ENCODE results near the gene XIRP2. TPM values are rescaled to one million over a fixed set of nuclear protein-coding genes. Genes with fewer than 3 reads are reported as not detected.

XIRP2 gene
- total and polyA plus RNA-seq, 2 of the 13 experiments (the other 11 are each of a cell fraction or from before 2014, with no cell fraction given), result 0.04 to 0.05 TPM

DNA sequence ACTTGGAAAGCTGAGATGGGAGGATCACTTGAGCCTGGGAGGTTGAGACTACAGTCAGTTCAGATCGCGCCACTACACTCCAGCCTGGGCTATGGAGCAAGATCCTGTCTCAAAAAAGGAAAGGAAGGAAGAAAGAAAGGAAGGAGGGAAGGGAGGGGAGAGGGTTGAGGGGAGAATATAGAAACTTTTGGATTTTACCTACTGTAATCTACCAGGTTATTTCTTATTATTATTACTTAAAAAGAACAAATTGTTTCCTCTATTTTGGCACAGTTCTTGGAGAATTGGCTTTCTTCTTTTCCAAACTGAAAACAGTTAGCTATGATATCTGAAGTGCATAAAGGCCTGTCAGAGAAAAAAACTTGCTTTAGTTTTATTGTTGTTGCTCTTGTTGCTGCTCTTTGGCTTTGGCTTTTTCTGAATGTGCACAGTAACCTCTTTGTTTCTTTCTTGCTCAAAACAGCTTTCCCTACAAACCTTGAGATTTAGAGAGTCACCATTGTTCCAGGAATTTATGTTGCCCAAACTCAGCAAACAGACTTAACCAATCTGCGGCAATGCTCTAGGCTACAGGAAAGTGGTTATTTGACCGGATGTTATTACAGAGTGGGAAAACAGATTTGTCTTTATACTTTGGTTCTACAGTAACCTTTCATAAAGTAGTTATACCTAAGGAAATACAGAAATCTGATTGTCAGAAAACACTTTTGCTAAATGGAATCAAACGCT, 214.9 kb downstream of the XIRP2 start (continued):
- TF ChIP-seq, protein P1, sequence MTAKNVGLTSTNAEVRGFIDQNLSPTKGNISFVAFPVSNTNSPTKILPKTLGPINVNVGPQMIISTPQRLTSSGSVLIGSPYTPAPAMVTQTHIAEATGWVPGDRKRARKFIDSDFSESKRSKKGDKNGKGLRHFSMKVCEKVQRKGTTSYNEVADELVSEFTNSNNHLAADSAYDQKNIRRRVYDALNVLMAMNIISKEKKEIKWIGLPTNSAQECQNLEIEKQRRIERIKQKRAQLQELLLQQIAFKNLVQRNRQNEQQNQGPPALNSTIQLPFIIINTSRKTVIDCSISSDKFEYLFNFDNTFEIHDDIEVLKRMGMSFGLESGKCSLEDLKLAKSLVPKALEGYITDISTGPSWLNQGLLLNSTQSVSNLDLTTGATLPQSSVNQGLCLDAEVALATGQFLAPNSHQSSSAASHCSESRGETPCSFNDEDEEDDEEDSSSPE (CRISPR knock-in tag; IDR thresholded peaks at IDR 0.05), result no peak
- no peak for TF ChIP-seq SKIL (CRISPR knock-in tag; IDR thresholded peaks at IDR 0.05; ENCODE audit: borderline replicate concordance)
- TF ChIP-seq NR2F6 (IDR thresholded peaks at IDR 0.05), result no peak; the same call in 1 of the 2 replicates
- peak; percentile 33; the same call in 1 of the 2 replicates for TF ChIP-seq NR2F6 (CRISPR knock-in tag; IDR thresholded peaks at IDR 0.05)
- no peak for TF ChIP-seq SMARCE1 (IDR thresholded peaks at IDR 0.05; ENCODE audit: borderline replicate concordance)
- no peak for TF ChIP-seq DMTF1 (CRISPR knock-in tag; IDR thresholded peaks at IDR 0.05)
- TF ChIP-seq ZNF83 (CRISPR knock-in tag; IDR thresholded peaks at IDR 0.05; ENCODE audit: borderline replicate concordance), result no peak
- peak; percentile 97 for TF ChIP-seq TEAD3 (CRISPR knock-in tag; optimal IDR thresholded peaks at IDR 0.05; ENCODE audit: borderline replicate concordance)
- TF ChIP-seq, protein P2, sequence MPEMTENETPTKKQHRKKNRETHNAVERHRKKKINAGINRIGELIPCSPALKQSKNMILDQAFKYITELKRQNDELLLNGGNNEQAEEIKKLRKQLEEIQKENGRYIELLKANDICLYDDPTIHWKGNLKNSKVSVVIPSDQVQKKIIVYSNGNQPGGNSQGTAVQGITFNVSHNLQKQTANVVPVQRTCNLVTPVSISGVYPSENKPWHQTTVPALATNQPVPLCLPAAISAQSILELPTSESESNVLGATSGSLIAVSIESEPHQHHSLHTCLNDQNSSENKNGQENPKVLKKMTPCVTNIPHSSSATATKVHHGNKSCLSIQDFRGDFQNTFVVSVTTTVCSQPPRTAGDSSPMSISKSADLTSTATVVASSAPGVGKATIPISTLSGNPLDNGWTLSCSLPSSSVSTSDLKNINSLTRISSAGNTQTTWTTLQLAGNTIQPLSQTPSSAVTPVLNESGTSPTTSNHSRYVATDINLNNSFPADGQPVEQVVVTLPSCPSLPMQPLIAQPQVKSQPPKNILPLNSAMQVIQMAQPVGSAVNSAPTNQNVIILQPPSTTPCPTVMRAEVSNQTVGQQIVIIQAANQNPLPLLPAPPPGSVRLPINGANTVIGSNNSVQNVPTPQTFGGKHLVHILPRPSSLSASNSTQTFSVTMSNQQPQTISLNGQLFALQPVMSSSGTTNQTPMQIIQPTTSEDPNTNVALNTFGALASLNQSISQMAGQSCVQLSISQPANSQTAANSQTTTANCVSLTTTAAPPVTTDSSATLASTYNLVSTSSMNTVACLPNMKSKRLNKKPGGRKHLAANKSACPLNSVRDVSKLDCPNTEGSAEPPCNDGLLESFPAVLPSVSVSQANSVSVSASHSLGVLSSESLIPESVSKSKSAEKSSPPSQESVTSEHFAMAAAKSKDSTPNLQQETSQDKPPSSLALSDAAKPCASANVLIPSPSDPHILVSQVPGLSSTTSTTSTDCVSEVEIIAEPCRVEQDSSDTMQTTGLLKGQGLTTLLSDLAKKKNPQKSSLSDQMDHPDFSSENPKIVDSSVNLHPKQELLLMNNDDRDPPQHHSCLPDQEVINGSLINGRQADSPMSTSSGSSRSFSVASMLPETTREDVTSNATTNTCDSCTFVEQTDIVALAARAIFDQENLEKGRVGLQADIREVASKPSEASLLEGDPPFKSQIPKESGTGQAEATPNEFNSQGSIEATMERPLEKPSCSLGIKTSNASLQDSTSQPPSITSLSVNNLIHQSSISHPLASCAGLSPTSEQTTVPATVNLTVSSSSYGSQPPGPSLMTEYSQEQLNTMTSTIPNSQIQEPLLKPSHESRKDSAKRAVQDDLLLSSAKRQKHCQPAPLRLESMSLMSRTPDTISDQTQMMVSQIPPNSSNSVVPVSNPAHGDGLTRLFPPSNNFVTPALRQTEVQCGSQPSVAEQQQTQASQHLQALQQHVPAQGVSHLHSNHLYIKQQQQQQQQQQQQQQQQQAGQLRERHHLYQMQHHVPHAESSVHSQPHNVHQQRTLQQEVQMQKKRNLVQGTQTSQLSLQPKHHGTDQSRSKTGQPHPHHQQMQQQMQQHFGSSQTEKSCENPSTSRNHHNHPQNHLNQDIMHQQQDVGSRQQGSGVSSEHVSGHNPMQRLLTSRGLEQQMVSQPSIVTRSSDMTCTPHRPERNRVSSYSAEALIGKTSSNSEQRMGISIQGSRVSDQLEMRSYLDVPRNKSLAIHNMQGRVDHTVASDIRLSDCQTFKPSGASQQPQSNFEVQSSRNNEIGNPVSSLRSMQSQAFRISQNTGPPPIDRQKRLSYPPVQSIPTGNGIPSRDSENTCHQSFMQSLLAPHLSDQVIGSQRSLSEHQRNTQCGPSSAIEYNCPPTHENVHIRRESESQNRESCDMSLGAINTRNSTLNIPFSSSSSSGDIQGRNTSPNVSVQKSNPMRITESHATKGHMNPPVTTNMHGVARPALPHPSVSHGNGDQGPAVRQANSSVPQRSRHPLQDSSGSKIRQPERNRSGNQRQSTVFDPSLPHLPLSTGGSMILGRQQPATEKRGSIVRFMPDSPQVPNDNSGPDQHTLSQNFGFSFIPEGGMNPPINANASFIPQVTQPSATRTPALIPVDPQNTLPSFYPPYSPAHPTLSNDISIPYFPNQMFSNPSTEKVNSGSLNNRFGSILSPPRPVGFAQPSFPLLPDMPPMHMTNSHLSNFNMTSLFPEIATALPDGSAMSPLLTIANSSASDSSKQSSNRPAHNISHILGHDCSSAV (CRISPR knock-in tag; IDR thresholded peaks at IDR 0.05; ENCODE audit: borderline replicate concordance), result no peak
- TF ChIP-seq AFF4 (CRISPR knock-in tag; IDR thresholded peaks at IDR 0.05), result no peak
